ENCODE measurements around the gene WTIP.
A peak's percentile ranks its signal among the peaks of the same experiment; 100 is the strongest.

WTIP gene

GRCh38 chr19:34479396-34479795 lies 2.2 kb upstream of the WTIP start:
- no peak for DNase-seq

- no peak for DNase-seq
Observed at GRCh38 chr19:34480491-34480890, 1.1 kb upstream of the WTIP start.

- DNase-seq: no peak
Observed at GRCh38 chr19:34481861-34482379, 362 bp downstream of the WTIP start.

- no peak for DNase-seq
Observed at GRCh38 chr19:34482380-34483250, 1.1 kb downstream of the WTIP start.

- DNase-seq: no peak
Observed at GRCh38 chr19:34484328-34484727, 2.8 kb downstream of the WTIP start.

- DNase-seq: no peak
Observed at GRCh38 chr19:34485831-34486230, 4.3 kb downstream of the WTIP start.

GRCh38 chr19:34487651-34488051 lies 6.1 kb downstream of the WTIP start:
- no peak for DNase-seq

GRCh38 chr19:34489175-34489574 lies 7.6 kb downstream of the WTIP start:
- no peak for DNase-seq

- DNase-seq: no peak
Observed at GRCh38 chr19:34490141-34490766, 8.7 kb downstream of the WTIP start.

- no peak for DNase-seq
Observed at GRCh38 chr19:34493038-34493648, 11.6 kb downstream of the WTIP start.

- no peak for DNase-seq
Observed at GRCh38 chr19:34493649-34494044, 12.1 kb downstream of the WTIP start.

- DNase-seq: no peak
Observed at GRCh38 chr19:34494601-34495000, 13.0 kb downstream of the WTIP start.

- no peak for DNase-seq
Observed at GRCh38 chr19:34495416-34495815, 13.9 kb downstream of the WTIP start.

- DNase-seq: no peak
Observed at GRCh38 chr19:34497112-34497805, 15.7 kb downstream of the WTIP start.

- no peak for DNase-seq
Observed at GRCh38 chr19:34499155-34499834, 17.7 kb downstream of the WTIP start.

- no peak for DNase-seq
Observed at GRCh38 chr19:34500656-34501120, 19.1 kb downstream of the WTIP start.

- DNase-seq: peak; percentile 52
Observed at GRCh38 chr19:34501339-34502320, 20.1 kb downstream of the WTIP start.

- no peak for DNase-seq
Observed at GRCh38 chr19:34502582-34503411, 21.2 kb downstream of the WTIP start.

GRCh38 chr19:34503531-34504272 lies 22.1 kb downstream of the WTIP start:
- DNase-seq: no peak

Measured in NCI-H510A (cell line).